Hindlimb muscle (tissue), 1 donor: Measurements from ENCODE around the gene SEPTIN12. TPM values are rescaled to one million over a fixed set of nuclear protein-coding genes. Genes with fewer than 3 reads are reported as not detected.
"Not testable (repeated sequence)": the region's sequence is repeated elsewhere in the genome, so short reads cannot be mapped to it uniquely, and the experiment has no call there.

ENCODE experiments used
- DNase-seq: peaks from one replicate; pipeline ENCODE4 v3.0.0-alpha.2; 2013
- polyA plus RNA-seq: library from polyadenylated mRNA; unstranded; fragments of 120-200 nt; gene quantifications from one replicate; pipeline ENCODE4 v1.2.1, GENCODE V29; 2013; ENCODE audit not compliant: insufficient read length

SEPTIN12 gene
- polyA plus RNA-seq, 1 donor, result not detected

- DNase-seq, result no peak
These were observed 35.6 kb downstream of the SEPTIN12 start for GRCh38 chr16:4752351-4753100.

- DNase-seq, result no peak
These were observed 37.2 kb downstream of the SEPTIN12 start for GRCh38 chr16:4750896-4751295.

GRCh38 chr16:4749700-4750257, 38.4 kb downstream of the SEPTIN12 start:
- DNase-seq, result no peak

GRCh38 chr16:4748682-4749411, 39.3 kb downstream of the SEPTIN12 start:
- no peak for DNase-seq

GRCh38 chr16:4747906-4748681, 40.1 kb downstream of the SEPTIN12 start:
- no peak for DNase-seq

DNA sequence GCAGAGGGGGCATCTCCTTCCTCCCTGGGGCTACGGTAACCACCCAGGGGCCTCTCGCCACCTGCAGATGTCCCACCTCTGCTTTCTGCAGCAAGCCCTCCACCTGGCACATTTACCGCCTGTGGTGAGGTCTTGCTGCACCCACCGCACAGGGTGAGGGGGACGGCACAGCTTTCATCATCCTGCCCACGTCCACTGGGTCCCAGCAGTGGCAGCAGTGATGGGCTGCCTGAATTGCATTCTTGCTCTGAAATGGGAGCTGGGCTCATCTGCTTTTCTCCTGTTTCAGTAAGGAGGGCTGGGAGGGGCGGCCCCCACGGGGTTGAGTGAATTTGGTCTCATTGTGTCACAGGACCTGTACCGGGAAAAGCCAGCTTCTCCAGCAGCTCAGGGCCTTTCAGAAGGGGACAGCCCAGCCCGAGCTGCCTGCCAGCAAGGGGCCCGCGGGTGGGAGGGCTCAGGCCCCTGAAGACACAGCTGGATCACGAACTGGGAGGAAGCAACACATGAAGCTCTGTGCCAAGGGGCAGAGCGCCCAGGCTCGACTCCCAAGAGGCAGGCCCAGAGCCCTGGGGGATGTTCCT, 41.1 kb downstream of the SEPTIN12 start:
- DNase-seq, result no peak

DNA sequence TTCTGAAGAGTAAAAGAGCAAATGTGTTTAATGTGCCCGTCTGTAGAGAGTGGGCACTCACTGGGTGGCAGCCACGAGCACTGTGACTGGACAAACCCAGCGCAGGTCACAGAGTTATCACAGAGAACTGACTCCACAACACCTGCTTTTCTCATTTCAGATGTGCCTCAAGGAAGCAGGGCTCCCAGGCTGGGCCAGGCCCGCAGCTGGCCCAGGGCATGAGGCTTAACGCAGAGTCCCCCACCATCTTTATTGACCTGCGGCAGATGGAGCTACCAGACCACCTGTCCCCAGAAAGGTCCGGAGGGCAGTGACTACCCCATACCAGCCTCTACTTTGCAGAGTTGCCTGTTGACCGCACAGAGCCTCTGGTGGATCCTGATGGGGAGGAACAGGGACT, 41.9 kb downstream of the SEPTIN12 start:
- DNase-seq, result no peak

DNA sequence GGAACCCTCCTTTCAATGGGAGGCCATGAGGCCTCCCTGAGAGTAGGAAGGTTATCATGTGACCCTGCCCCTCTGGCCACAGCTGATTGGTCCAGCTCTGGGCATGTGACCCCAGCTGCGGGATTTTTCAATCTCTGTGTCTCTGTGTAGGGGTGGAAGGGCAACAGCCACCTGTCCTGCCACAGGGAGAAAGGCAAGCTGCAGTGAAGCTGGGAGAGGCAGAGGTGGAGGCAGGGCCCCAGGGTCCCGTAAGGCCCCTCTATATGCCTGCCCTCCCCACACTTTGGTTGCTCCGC, 42.9 kb downstream of the SEPTIN12 start:
- DNase-seq, result no peak

GRCh38 chr16:4744555-4745273, 43.4 kb downstream of the SEPTIN12 start:
- no peak for DNase-seq

- no peak for DNase-seq
These were observed 44.8 kb downstream of the SEPTIN12 start for GRCh38 chr16:4743226-4743878.

DNA sequence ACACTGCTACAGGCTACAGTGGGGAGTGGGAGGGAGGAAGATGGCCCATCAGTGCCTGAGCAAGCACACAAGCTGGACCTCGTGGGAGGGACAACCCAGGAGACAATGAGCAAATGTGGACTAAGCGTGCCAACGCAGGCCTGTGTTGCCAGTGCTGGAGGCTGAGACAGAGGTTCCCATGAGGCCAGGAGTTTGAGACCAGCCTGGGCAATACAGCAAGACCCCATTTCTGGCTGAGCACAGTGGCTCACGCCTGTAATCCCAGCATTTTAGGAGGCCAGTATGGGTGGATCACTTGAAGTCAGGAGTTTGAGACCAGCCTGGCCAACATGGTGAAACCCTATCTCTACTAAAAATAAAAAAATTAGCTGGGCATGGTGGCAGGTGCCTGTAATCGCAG, 49.8 kb downstream of the SEPTIN12 start:
- DNase-seq, result not testable (repeated sequence)

DNA sequence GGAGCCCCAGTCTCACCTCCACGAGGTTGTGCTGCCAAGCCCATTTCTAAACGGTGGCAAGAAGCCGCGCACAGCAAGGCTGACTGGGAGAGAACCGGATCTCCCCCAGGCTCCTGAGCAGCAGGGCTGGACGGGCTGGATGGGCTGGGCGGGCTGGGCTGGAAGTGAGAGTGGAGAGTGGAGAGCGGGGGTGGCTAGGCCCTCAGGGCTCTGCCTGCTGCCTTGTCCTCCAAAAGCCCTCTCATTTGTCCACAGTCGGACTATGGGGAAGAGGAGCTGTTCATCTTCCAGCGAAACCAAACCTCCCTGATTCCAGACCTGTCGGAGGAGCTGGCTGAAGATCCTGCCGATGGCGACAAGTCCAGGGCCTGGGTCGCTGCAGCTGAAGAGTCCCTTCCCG, 50.6 kb downstream of the SEPTIN12 start:
- no peak for DNase-seq

DNA sequence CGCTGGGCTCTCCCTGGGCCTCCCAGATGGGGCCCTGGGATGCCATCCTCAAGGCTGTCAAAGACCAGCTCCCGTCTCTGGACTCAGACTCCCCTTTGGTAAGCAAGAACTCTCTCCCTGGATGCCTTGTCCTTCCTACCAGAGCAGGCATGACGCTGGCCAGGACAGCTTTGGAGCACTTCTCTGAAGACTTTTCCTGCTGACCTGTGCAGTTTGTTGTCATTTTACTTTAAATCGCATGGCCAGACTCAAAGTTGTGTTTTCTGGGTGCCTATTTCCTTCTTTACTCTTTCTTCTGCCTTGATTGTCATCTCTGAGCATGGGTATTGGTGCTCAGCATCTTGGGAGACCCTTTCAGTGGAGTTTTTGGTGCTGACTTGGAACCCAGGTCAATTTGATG, 51.6 kb downstream of the SEPTIN12 start:
- no peak for DNase-seq

GRCh38 chr16:4734730-4735535, 53.2 kb downstream of the SEPTIN12 start:
- peak; percentile 87 for DNase-seq

- DNase-seq, result peak; percentile 94
These were observed 53.9 kb downstream of the SEPTIN12 start, which contains the start of the genes ANKS3 and DNAAF8 for GRCh38 chr16:4734063-4734729. Gene ANKS3 (minus strand): TSS chr16:4734271. CDS start chr16:4730149, 4,122 bp downstream. Gene DNAAF8 (plus strand): TSS chr16:4734537. CDS start chr16:4736515, 1,978 bp downstream.

DNA sequence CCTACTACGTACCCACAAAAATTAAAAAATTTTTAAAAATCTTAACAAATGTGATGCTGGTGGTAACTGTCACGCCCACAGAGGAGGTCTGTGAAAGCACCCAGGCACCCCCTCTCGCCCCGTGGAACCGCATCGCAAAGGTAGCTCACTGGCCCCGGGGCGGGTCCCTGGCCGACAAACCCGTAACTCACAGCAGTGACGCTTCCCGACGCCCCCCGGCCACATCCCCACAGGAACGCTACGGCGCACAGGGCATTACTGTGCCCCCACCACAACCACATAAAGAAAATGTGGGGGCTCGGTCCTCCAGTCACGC, 54.4 kb downstream of the SEPTIN12 start:
- no peak for DNase-seq

DNA sequence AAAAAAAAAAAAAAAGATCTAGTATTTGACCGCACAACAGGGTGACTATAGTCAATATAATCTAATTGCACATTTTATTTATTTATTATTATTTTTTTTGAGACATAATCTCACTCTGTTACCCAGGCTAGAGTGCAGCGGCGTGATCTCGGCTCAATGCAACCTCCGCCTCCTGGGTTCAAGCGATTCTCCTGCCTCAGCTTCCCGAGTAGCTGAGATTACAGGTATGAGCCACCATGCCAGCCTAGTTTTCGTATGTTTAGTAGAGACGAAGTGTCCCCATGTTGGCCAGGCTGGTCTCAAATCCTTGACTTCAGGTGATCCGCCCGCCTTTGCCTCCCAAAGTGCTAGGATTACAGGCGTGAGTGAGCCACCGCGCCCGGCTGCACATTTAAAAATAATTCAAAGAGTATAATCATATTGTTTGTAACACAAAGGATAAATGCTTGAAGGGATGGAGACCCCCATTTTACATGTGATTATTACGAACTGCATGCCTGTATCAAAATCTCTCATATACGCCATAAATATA, 54.9 kb downstream of the SEPTIN12 start:
- no peak for DNase-seq

- DNase-seq, result no peak
These were observed 58.3 kb downstream of the SEPTIN12 start for GRCh38 chr16:4729876-4730275.

DNA sequence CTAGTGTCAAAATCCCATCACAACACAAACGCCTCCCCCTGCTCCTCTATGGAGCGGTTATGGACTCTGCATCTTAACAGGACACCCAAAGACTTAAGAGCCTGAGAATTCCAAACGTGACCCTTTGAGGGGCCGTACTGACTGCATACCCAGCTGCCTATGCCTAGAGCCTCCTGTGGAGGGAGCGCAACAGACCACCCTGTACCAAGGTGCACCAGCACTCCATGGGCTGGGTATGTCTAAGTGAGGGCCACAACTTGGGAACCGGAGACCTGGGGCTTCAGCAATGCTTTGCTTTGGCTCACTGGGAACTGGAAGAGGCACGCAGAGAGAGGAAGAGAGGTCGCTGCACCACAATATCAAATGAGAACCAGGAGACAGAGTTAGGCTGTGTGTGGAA, 59.5 kb downstream of the SEPTIN12 start:
- no peak for DNase-seq
